IMR-90 (cell line): ENCODE results near the gene ALPI. TPM values are rescaled to one million over a fixed set of nuclear protein-coding genes. Genes with fewer than 3 reads are reported as not detected.

Experiments used
- ATAC-seq: fragments of 200-7000 bp; cut with Tn5 transposase; 2 replicates; pipeline ENCODE4 v1.9.1; 2020; ENCODE audit warnings: low read depth, mild to moderate bottlenecking, moderate library complexity
- BruUV-seq: library from RNA; stranded (reverse); fragments of 400-500 nt; replicated peaks from 2 replicates; lab custom pipeline; 2021; lab: Mats Ljungman, UMichigan
- CTCF ChIA-PET: fragments of 300-600 bp; formaldehyde crosslinking; extraction: SDS; loops from one replicate; lab custom pipeline; 2021; ENCODE audit warnings: antibody characterized with exemption; lab: Yijun Ruan, JAX
- POLR2A ChIA-PET: fragments of 300-600 bp; sonication (Branson Sonifier 250); formaldehyde crosslinking; loops from one replicate; lab custom pipeline; 2022; ENCODE audit warnings: antibody characterized with exemption; ENCODE audit not compliant: unreplicated experiment; lab: Charles Lee
- DNase-seq: peaks from one replicate; pipeline ENCODE4 v3.0.0; 2013
- H2AFZ ChIP-seq: replicated peaks from 2 replicates; pipeline ENCODE3; 2013; ENCODE audit warnings: low read length, mild to moderate bottlenecking; ENCODE audit not compliant: poor library complexity
- H2AK5ac ChIP-seq: 2 replicates; pipeline ENCODE4 v1.6.1; 2013; ENCODE audit warnings: low read depth, low read length, inconsistent platforms
- H2AK9ac ChIP-seq: replicated peaks from 2 replicates; pipeline ENCODE3; 2013; ENCODE audit warnings: mild to moderate bottlenecking, low read depth, low read length, moderate library complexity; ENCODE audit not compliant: poor library complexity
- H2BK120ac ChIP-seq: 2 replicates; pipeline ENCODE4 v1.6.1; 2013; ENCODE audit warnings: low read depth, low read length, inconsistent platforms
- H2BK15ac ChIP-seq: 3 replicates; pipeline ENCODE4 v1.6.1; 2013; ENCODE audit warnings: low read depth, low read length, inconsistent platforms
- H2BK20ac ChIP-seq: 2 replicates; pipeline ENCODE4 v1.6.1; 2013; ENCODE audit warnings: low read depth, mild to moderate bottlenecking, inconsistent platforms, low read length, moderate library complexity
- H2BK5ac ChIP-seq: 2 replicates; pipeline ENCODE4 v1.6.1; 2013; ENCODE audit warnings: mild to moderate bottlenecking, low read depth, low read length, inconsistent platforms; ENCODE audit not compliant: poor library complexity, severe bottlenecking
- H3K14ac ChIP-seq: replicated peaks from 2 replicates; pipeline ENCODE4 v1.6.1; 2013; ENCODE audit warnings: low read depth, low read length, inconsistent platforms
- H3K18ac ChIP-seq: 2 replicates; pipeline ENCODE4 v1.6.1; 2013; ENCODE audit warnings: low read depth, low read length, control low read depth
- H3K23ac ChIP-seq: 2 replicates; pipeline ENCODE4 v1.6.1; 2013; ENCODE audit warnings: low read depth, low read length, inconsistent platforms
- H3K27ac ChIP-seq: 2 replicates; pipeline ENCODE4 v1.5.1; 2013; ENCODE audit warnings: mild to moderate bottlenecking, control low read depth, low read length; ENCODE audit not compliant: insufficient read depth
- H3K27me3 ChIP-seq: 2 replicates; pipeline ENCODE4 v1.6.1; 2013; ENCODE audit warnings: low read length; ENCODE audit not compliant: control insufficient read depth, insufficient read depth
- H3K36me3 ChIP-seq: 2 replicates; pipeline ENCODE4 v1.6.1; 2013; ENCODE audit warnings: low read length, mixed read lengths; ENCODE audit not compliant: control insufficient read depth, insufficient read depth
- H3K4ac ChIP-seq: 2 replicates; pipeline ENCODE4 v1.6.1; 2013; ENCODE audit warnings: low read depth, low read length, inconsistent platforms
- H3K4me1 ChIP-seq: 2 replicates; pipeline ENCODE4 v1.6.1; 2013; ENCODE audit warnings: low read length, mixed read lengths; ENCODE audit not compliant: control insufficient read depth, insufficient read depth
- H3K4me2 ChIP-seq: 2 replicates; pipeline ENCODE4 v1.6.1; 2013; ENCODE audit warnings: low read depth, mild to moderate bottlenecking, control low read depth, low read length, moderate library complexity
- H3K4me3 ChIP-seq: 2 replicates; pipeline ENCODE4 v1.5.1; 2013; ENCODE audit warnings: low read depth, mild to moderate bottlenecking, control low read depth, low read length, moderate library complexity; ENCODE audit not compliant: insufficient read depth
- H3K56ac ChIP-seq: 2 replicates; pipeline ENCODE4 v1.6.1; 2013; ENCODE audit warnings: low read length, inconsistent platforms; ENCODE audit not compliant: insufficient read depth; ENCODE audit errors: extremely low read depth
- H3K79me1 ChIP-seq, 2 experiments: 2 replicates each; pipeline ENCODE4 v1.6.1; 2013; ENCODE audit warnings: low read length in 2 of 2, inconsistent platforms in 1 of 2, low read depth in 1 of 2
- H3K9ac ChIP-seq: 2 replicates; pipeline ENCODE4 v1.6.1; 2013; ENCODE audit warnings: low read depth, low read length, control low read depth
- H3K9me1 ChIP-seq: 2 replicates; pipeline ENCODE4 v1.6.1; 2013; ENCODE audit warnings: low read length, inconsistent platforms; ENCODE audit not compliant: insufficient read depth
- H3K9me3 ChIP-seq: 2 replicates; pipeline ENCODE4 v1.6.1; 2013; ENCODE audit warnings: low read length; ENCODE audit not compliant: control insufficient read depth, insufficient read depth
- H4K20me1 ChIP-seq: 2 replicates; pipeline ENCODE4 v1.6.1; 2013; ENCODE audit warnings: low read length, inconsistent platforms; ENCODE audit not compliant: insufficient read depth
- H4K5ac ChIP-seq: 2 replicates; pipeline ENCODE4 v1.6.1; 2013; ENCODE audit warnings: mild to moderate bottlenecking, low read depth, low read length, control low read depth
- H4K8ac ChIP-seq, 2 experiments: 2 replicates each; pipeline ENCODE4 v1.6.1; 2013; ENCODE audit warnings: low read depth in 2 of 2, low read length in 2 of 2, control low read depth in 1 of 2, inconsistent platforms in 1 of 2
- H4K91ac ChIP-seq: 2 replicates; pipeline ENCODE4 v1.6.1; 2013; ENCODE audit warnings: low read depth, low read length, inconsistent platforms; ENCODE audit not compliant: insufficient read depth
- CEBPB ChIP-seq: IDR thresholded peaks from 2 replicates; pipeline ENCODE4 v1.6.1; 2012; ENCODE audit warnings: low read depth, low read length, improper control_type of control experiment
- CHD1 ChIP-seq: IDR thresholded peaks from 2 replicates; pipeline ENCODE4 v1.6.1; 2012; ENCODE audit warnings: low read depth, low read length, improper control_type of control experiment
- MAFK ChIP-seq: IDR thresholded peaks from 2 replicates; pipeline ENCODE4 v1.6.1; 2012; ENCODE audit warnings: low read depth, low read length, improper control_type of control experiment
- MAZ ChIP-seq: IDR thresholded peaks from 2 replicates; pipeline ENCODE4 v1.6.1; 2012; ENCODE audit warnings: low read depth, mild to moderate bottlenecking, low read length, improper control_type of control experiment, moderate library complexity, borderline replicate concordance
- MXI1 ChIP-seq: IDR thresholded peaks from 2 replicates; pipeline ENCODE4 v1.6.1; 2012; ENCODE audit warnings: low read depth, mild to moderate bottlenecking, low read length, moderate library complexity, borderline replicate concordance
- NFE2L2 ChIP-seq: fragments of 150-350 bp; IDR thresholded peaks from 2 replicates; pipeline ENCODE4 v1.6.1; 2016; ENCODE audit warnings: low read depth, mild to moderate bottlenecking, low read length
- POLR2A ChIP-seq: IDR thresholded peaks from 2 replicates; pipeline ENCODE4 v1.6.1; 2012; ENCODE audit warnings: mild to moderate bottlenecking, low read depth, low read length
- RAD21 ChIP-seq: IDR thresholded peaks from 2 replicates; pipeline ENCODE4 v1.6.1; 2012; ENCODE audit warnings: low read length, improper control_type of control experiment
- RCOR1 ChIP-seq: IDR thresholded peaks from 2 replicates; pipeline ENCODE4 v1.6.1; 2012; ENCODE audit warnings: mild to moderate bottlenecking, low read length, improper control_type of control experiment; ENCODE audit not compliant: insufficient replicate concordance
- SMC3 ChIP-seq: fragments of 150-350 bp; IDR thresholded peaks from 2 replicates; pipeline ENCODE4 v1.6.1; 2016; ENCODE audit warnings: low read depth, mild to moderate bottlenecking, antibody characterized with exemption, low read length, moderate library complexity
- WGBS, 2 experiments: methylation state at CpG; one replicate each; pipeline versions ENCODE4 v1.1.5 to v1.1.7; 2013; ENCODE audit warnings: missing lambda C conversion rate in 2 of 2; ENCODE audit not compliant: insufficient read length in 1 of 2; ENCODE audit errors: extremely low coverage in 2 of 2; 5-methylcytosine and 5-hydroxymethylcytosine counted together
- dilution Hi-C: fragments of 300-500 bp; cut with HindIII; formaldehyde crosslinking; loops from one replicate; pipeline ENCODE4 v1.14.3; 2018; ENCODE audit warnings: low sequenced_read_pairs; ENCODE audit not compliant: unreplicated experiment
- in situ Hi-C: fragments of 300-500 bp; cut with MboI; formaldehyde crosslinking; loops from 3 replicates; pipeline ENCODE4 v1.14.3; 2019; ENCODE audit warnings: low sequenced_read_pairs, inconsistent platforms, mixed read lengths
- intact Hi-C: fragments of 100-400 bp; cut with micrococcal nuclease; formaldehyde crosslinking; loops from 2 replicates; pipeline ENCODE4 v1.10.0; 2022
- polyA plus RNA-seq, 3 experiments: library from polyadenylated mRNA; depleted of rRNA; stranded (reverse); fragments of >200 nt; gene quantifications; 2 replicates each; pipeline ENCODE4 v1.2.3, GENCODE V29; 2012; ENCODE audit warnings: low replicate concordance in 1 of 3
- total RNA-seq: library from RNA; depleted of rRNA; stranded (reverse); fragments of >200 nt; gene quantifications from 2 replicates; pipeline ENCODE4 v1.2.3, GENCODE V29; 2012
- TF ChIP-seq, protein P1 (sequence below): fragments of 150-350 bp; IDR thresholded peaks from 2 replicates; pipeline ENCODE4 v1.6.1; 2016; ENCODE audit warnings: low read depth, mild to moderate bottlenecking, low read length, moderate library complexity, borderline replicate concordance
- TF ChIP-seq, protein P2 (sequence below): fragments of 150-350 bp; IDR thresholded peaks from 2 replicates; pipeline ENCODE4 v1.6.1; 2017; ENCODE audit warnings: mild to moderate bottlenecking, antibody characterized with exemption, low read length, low read depth

The ALPI gene
- total and polyA plus RNA-seq, 2 of the 4 experiments (the other 2 are of a cell fraction): not detected

DNA sequence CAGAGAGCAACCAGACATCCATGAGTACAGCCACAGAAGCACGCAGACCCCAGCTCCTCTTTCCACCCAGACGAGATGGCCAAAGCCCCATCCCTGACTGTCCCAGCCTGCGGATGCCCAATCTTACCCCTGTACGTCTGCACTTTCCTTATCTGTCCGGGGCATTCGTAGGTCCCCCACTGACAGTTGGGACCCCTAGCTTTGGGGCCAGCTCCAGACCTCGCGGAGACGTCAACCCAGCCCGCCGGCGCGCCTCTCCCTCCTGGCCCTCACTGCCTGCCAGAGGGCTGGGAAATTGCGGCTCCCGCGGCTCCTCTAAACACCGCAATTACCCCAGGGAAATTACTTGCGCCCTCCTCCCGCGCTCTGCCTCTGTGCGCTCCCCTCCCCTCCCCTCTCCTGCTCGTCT, 29.4 kb downstream of the ALPI start:
- Histone ChIP-seq H3K27ac (no peak overlapping the region), H3K4me3 (no peak overlapping the region), H3K4me2 (no peak overlapping the region), H3K9me1 (no peaks in the 10 kb centered on the region), H3K23ac (no peak overlapping the region), H3K27me3 (peaks cover 68% of the 10 kb centered on the region), H2AK5ac (no peak overlapping the region), H3K9me3 (no peaks in the 10 kb centered on the region), H3K36me3 (no peaks in the 10 kb centered on the region), H4K91ac (no peak overlapping the region), H2BK5ac (no peak overlapping the region), H4K5ac (no peak overlapping the region), H2BK15ac (no peak overlapping the region), H3K4me1 (no peaks in the 10 kb centered on the region; the same call in 1 of the 2 replicates), H3K14ac (no peak overlapping the region), H3K79me1 (no peaks in the 10 kb centered on the region), H3K56ac (no peak overlapping the region), H2AK9ac (no peak overlapping the region), H3K9ac (no peak overlapping the region), H2BK120ac (no peak overlapping the region), H3K18ac (no peak overlapping the region), H2AFZ (no peak overlapping the region), H3K4ac (no peak overlapping the region), H4K8ac (no peak overlapping the region), H4K20me1 (no peaks in the 10 kb centered on the region; the same call in 1 of the 2 replicates), H2BK20ac (no peak overlapping the region)
- WGBS, 2 experiments: 15% methylated on average over 11 of the region's 22 CpGs; no CpG with 5 or more reads in 1 of the 2 experiments
- TF ChIP-seq POLR2A (no peak), MAFK (no peak), MAZ (no peak), NFE2L2 (no peak), SMC3 (no peak), RAD21 (no peak), RCOR1 (no peak), CEBPB (no peak), MXI1 (no peak), CHD1 (no peak)
- TF ChIP-seq, protein P1, sequence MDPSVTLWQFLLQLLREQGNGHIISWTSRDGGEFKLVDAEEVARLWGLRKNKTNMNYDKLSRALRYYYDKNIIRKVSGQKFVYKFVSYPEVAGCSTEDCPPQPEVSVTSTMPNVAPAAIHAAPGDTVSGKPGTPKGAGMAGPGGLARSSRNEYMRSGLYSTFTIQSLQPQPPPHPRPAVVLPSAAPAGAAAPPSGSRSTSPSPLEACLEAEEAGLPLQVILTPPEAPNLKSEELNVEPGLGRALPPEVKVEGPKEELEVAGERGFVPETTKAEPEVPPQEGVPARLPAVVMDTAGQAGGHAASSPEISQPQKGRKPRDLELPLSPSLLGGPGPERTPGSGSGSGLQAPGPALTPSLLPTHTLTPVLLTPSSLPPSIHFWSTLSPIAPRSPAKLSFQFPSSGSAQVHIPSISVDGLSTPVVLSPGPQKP: no peak
- TF ChIP-seq, protein P2, sequence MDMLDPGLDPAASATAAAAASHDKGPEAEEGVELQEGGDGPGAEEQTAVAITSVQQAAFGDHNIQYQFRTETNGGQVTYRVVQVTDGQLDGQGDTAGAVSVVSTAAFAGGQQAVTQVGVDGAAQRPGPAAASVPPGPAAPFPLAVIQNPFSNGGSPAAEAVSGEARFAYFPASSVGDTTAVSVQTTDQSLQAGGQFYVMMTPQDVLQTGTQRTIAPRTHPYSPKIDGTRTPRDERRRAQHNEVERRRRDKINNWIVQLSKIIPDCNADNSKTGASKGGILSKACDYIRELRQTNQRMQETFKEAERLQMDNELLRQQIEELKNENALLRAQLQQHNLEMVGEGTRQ: no peak
- ATAC-seq (no peak), DNase-seq (no peak)
- POLR2A ChIA-PET: no interaction called here
- CTCF ChIA-PET: no interaction called here
- no TSS peak for BruUV-seq
- intact Hi-C loops (no loop called here), dilution Hi-C loops (no loop called here), in situ Hi-C loops (no loop called here)
